HepG2 (cell line): ENCODE data around the gene ARL3. TPM values are rescaled to one million over a fixed set of nuclear protein-coding genes. Genes with fewer than 3 reads are reported as not detected.

Experiments
- ATAC-seq: fragments of 200-7000 bp; cut with Tn5 transposase; 3 replicates; pipeline ENCODE4 v1.9.1; 2020; ENCODE audit warnings: mild to moderate bottlenecking, moderate library complexity
- BruUV-seq: library from RNA; stranded (reverse); fragments of 400-500 nt; replicated peaks from 2 replicates; lab custom pipeline; 2021; lab: Mats Ljungman, UMichigan
- CTCF ChIA-PET: fragments of 300-600 bp; formaldehyde crosslinking; extraction: SDS; loops from one replicate; lab custom pipeline; 2021; ENCODE audit warnings: low total read pairs, inconsistent platforms, low intra/inter-chr PET ratio; lab: Yijun Ruan, JAX
- POLR2A ChIA-PET: fragments of 350-600 bp; sonication (Branson Sonifier 250); formaldehyde crosslinking; loops from one replicate; lab custom pipeline; 2020; ENCODE audit warnings: antibody characterized with exemption, inconsistent platforms; lab: Yijun Ruan, JAX
- DNase-seq: peaks from one replicate; pipeline ENCODE4 v3.0.0-alpha.2; 2015; ENCODE audit warnings: low spot score
- FAIRE-seq: peaks from 3 replicates; lab custom pipeline; 2011; peaks lifted over from hg19 to GRCh38; lab: Jason Lieb, UNC
- H2AFZ ChIP-seq: one replicate; pipeline ENCODE4 v1.6.1; 2011; ENCODE audit warnings: low read length, inconsistent platforms
- H3K27ac ChIP-seq: fragments of 300-600 bp; 3 replicates; pipeline ENCODE4 v1.8.0; 2011; ENCODE audit warnings: mixed run types, mild to moderate bottlenecking, mixed read lengths, low read length, inconsistent platforms; ENCODE audit not compliant: insufficient read depth; ENCODE audit errors: extremely low read length
- H3K27me3 ChIP-seq, 2 experiments: fragments of 200-600 bp in 1 of 2; 2 replicates in 1 of 2; 3 replicates in 1 of 2; pipeline versions ENCODE4 v1.6.0 to v1.8.0; 2011; ENCODE audit warnings: low read length in 2 of 2, mild to moderate bottlenecking in 2 of 2, moderate library complexity in 2 of 2, inconsistent platforms in 1 of 2; ENCODE audit not compliant: insufficient read depth in 2 of 2, control insufficient read depth in 1 of 2
- H3K36me3 ChIP-seq, 2 experiments: fragments of 200-600 bp in 1 of 2; replicated peaks in 1 of 2; 2 replicates in 1 of 2; 3 replicates in 1 of 2; pipeline versions ENCODE4 v1.5.1 to v1.8.0; 2011; ENCODE audit warnings: low read length in 2 of 2, inconsistent platforms in 1 of 2; ENCODE audit not compliant: insufficient read depth in 2 of 2, control insufficient read depth in 1 of 2
- H3K4me1 ChIP-seq: 2 replicates; pipeline ENCODE4 v1.5.1; 2012; ENCODE audit warnings: low read length, inconsistent platforms; ENCODE audit not compliant: insufficient read depth
- H3K4me2 ChIP-seq: 2 replicates; pipeline ENCODE4 v1.6.0; 2011; ENCODE audit warnings: low read depth, low read length, inconsistent platforms
- H3K4me3 ChIP-seq, 3 experiments: fragments of 200-600 bp in 1 of 3; sonication (generic), shearing (Covaris generic) in 1 of 3; replicated peaks in 1 of 3; 2 replicates each; pipeline ENCODE4 v1.5.1; 2011 to 2016; ENCODE audit warnings: low read length in 3 of 3, inconsistent platforms in 2 of 3, low read depth in 2 of 3, mild to moderate bottlenecking in 2 of 3, control low read depth in 1 of 3, mixed read lengths in 1 of 3; ENCODE audit not compliant: insufficient read depth in 1 of 3
- H3K79me2 ChIP-seq: one replicate; pipeline ENCODE4 v1.6.1; 2011; ENCODE audit warnings: low read length, inconsistent platforms; ENCODE audit not compliant: insufficient read depth
- H3K9ac ChIP-seq: 2 replicates; pipeline ENCODE4 v1.6.0; 2011; ENCODE audit warnings: mild to moderate bottlenecking, low read depth, low read length, inconsistent platforms; ENCODE audit not compliant: insufficient read depth
- H3K9me3 ChIP-seq: 2 replicates; pipeline ENCODE4 v1.5.1; 2012; ENCODE audit warnings: mild to moderate bottlenecking, low read length
- H4K20me1 ChIP-seq: 2 replicates; pipeline ENCODE4 v1.6.0; 2011; ENCODE audit warnings: inconsistent platforms, mild to moderate bottlenecking, low read length, moderate library complexity; ENCODE audit not compliant: insufficient read depth
- HCFC1 ChIP-seq: fragments of 150-350 bp; IDR thresholded peaks from 2 replicates; pipeline ENCODE4 v1.6.1; 2014; ENCODE audit warnings: low read depth, low read length
- KIAA2018 ChIP-seq: sonication (generic); formaldehyde crosslinking; IDR thresholded peaks from 2 replicates; pipeline ENCODE4 v1.5.0; 2020; ENCODE audit warnings: mild to moderate bottlenecking, missing genetic modification reagents, borderline replicate concordance
- MIXL1 ChIP-seq: IDR thresholded peaks from 2 replicates; pipeline ENCODE4 v1.6.1; 2016
- TAF1 ChIP-seq: sonication (generic); formaldehyde crosslinking; IDR thresholded peaks from 2 replicates; pipeline ENCODE4 v1.4.0; 2020; ENCODE audit warnings: missing genetic modification reagents
- U2AF2 ChIP-seq: fragments of 200-400 bp; formaldehyde crosslinking; IDR thresholded peaks from 2 replicates; pipeline ENCODE4 v1.6.1; 2017; ENCODE audit warnings: low read depth, mild to moderate bottlenecking, low read length
- ZBTB7A ChIP-seq: sonication (generic); formaldehyde crosslinking; IDR thresholded peaks from 2 replicates; pipeline ENCODE4 v1.8.0; 2022; ENCODE audit warnings: mild to moderate bottlenecking, missing genetic modification reagents
- ZNF264 ChIP-seq: sonication (generic); formaldehyde crosslinking; IDR thresholded peaks from 2 replicates; pipeline ENCODE4 v1.4.0; 2020; ENCODE audit warnings: missing genetic modification reagents
- ZNF546 ChIP-seq: sonication (generic); formaldehyde crosslinking; conservative IDR thresholded peaks from 2 replicates; pipeline ENCODE4 v1.8.1; 2023; ENCODE audit warnings: mild to moderate bottlenecking, missing genetic modification reagents
- ZNF576 ChIP-seq: sonication (generic); formaldehyde crosslinking; IDR thresholded peaks from 2 replicates; pipeline ENCODE4 v1.4.0; 2020; ENCODE audit warnings: mild to moderate bottlenecking, missing genetic modification reagents
- ZNF768 ChIP-seq: sonication (generic); formaldehyde crosslinking; IDR thresholded peaks from 2 replicates; pipeline ENCODE4 v1.4.0; 2020; ENCODE audit warnings: missing genetic modification reagents
- ZNF83 ChIP-seq: sonication (generic); formaldehyde crosslinking; IDR thresholded peaks from 2 replicates; pipeline ENCODE4 v1.4.0; 2020; ENCODE audit warnings: missing genetic modification reagents, mild to moderate bottlenecking, borderline replicate concordance
- WGBS: methylation state at CpG from one replicate; pipeline ENCODE4 v1.1.6; 2017; ENCODE audit warnings: low lambda C conversion rate; 5-methylcytosine and 5-hydroxymethylcytosine counted together
- in situ Hi-C: cut with HindIII; loops from 2 replicates; pipeline ENCODE4 v1.10.0; 2017; ENCODE audit warnings: low pct_unique_long_range_greater_than_20kb; ENCODE audit not compliant: extremely low pct_ligation_motif_present
- intact Hi-C: fragments of 100-400 bp; cut with micrococcal nuclease; formaldehyde crosslinking; loops from one replicate; pipeline ENCODE4 v1.10.0; 2022; ENCODE audit not compliant: unreplicated experiment
- polyA plus RNA-seq, 8 experiments: library from polyadenylated mRNA; depleted of rRNA in 3 of 8; stranded (reverse) in 7 of 8; unstranded in 1 of 8; fragments of >200 nt; fragmentation: Illumina TruSeq in 4 of 8; extraction: Trizol in 4 of 8; gene quantifications; 2 replicates each; pipeline versions ENCODE4 v1.2.1 to v1.2.3, GENCODE V29; 2011 to 2016; ENCODE audit warnings: low read depth in 4 of 8, missing spikeins in 1 of 8, mixed read lengths in 1 of 8; ENCODE audit not compliant: insufficient read depth in 1 of 8
- total RNA-seq, 5 experiments: library from RNA; depleted of rRNA; stranded (reverse); fragments of >200 nt; fragmentation: Illumina TruSeq; extraction: Trizol; gene quantifications; 2 replicates each; pipeline ENCODE4 v1.2.3, GENCODE V29; 2016; ENCODE audit warnings: low read depth in 1 of 5
- TF ChIP-seq, protein P1 (sequence below): sonication (generic); IDR thresholded peaks from 2 replicates; pipeline ENCODE4 v1.6.1; 2016; ENCODE audit warnings: low read depth, borderline replicate concordance
- TF ChIP-seq, protein P2 (sequence below): IDR thresholded peaks from 2 replicates; pipeline ENCODE4 v1.6.1; 2016; ENCODE audit warnings: missing compliant biosample characterization, missing genetic modification reagents, borderline replicate concordance

Gene ARL3
- total and polyA plus RNA-seq, 2 of the 13 experiments (the other 11 are each of a cell fraction or from before 2014, with no cell fraction given): 5.2 to 6.6 TPM

DNA sequence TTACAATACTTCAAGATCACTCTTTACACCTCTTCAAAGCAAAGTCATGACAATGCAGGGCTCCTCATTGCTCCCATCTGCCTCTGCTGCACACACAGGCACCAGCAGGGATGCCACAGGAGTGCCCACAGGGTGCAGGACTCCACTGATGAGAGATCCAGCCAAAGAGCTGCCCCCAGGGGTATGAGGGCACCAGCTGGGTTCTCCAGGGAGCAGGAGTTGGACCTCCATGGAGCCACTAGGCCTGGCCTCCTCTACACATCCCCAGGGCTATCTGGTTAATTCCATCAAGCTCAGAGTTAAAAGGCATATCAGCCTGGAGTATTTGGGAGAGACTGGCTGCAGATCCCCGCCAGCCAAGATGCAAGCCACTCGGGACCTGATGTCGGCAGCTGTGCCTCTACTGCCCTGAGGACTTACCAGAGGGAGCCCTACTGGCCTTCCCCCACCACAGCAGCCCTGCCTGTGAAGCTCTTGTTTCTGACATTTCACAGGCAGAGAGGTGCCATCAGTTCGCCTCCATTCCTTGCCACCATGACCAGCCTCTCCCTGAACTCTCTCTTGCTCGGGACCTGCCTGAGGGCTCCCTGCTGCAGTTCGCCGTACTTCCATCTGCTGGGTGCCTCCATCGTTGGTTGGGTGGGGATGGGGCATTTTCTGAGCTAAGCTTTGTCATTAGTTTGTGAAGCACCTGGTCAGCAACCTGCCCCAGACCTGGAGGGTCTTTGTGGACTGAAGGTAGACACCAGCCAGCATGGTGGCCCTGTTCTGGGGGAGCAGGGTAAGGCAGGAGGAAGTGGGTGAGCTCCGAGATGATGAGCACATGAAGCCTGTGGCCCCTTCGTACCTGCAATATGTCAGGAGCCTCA is 82.4 kb downstream of the ARL3 start:
- no peaks in the 10 kb centered on the region for H3K79me2 ChIP-seq
- 95% methylated on average over 10 of the region's 10 CpGs for WGBS
- DNase-seq: no peak
- no peak overlapping the region for H2AFZ ChIP-seq
- no peak overlapping the region for H3K4me2 ChIP-seq
- intact Hi-C loops (no loop called here), in situ Hi-C loops (no loop called here)
- BruUV-seq: no TSS peak
- no peak for FAIRE-seq
- no peaks in the 10 kb centered on the region for H3K27me3 ChIP-seq
- no peak overlapping the region for H3K27ac ChIP-seq
- ATAC-seq: no peak
- no peaks in the 10 kb centered on the region for H3K9me3 ChIP-seq
- no peaks in the 10 kb centered on the region; a peak in 2 of 5 replicates for H3K36me3 ChIP-seq
- H4K20me1 ChIP-seq: no peaks in the 10 kb centered on the region
- H3K4me3 ChIP-seq: no peak overlapping the region
- no peak overlapping the region for H3K9ac ChIP-seq
- ChIA-PET CTCF (no interaction called here), POLR2A (interaction anchor here (1.1 to 7.0 kb wide), 3 partner anchors 9 to 32 kb away, joined by 4 to 121 read pairs (median 72); partner anchors contain the start of gene TRIM8)
- H3K4me1 ChIP-seq: peaks cover 75% of the 10 kb centered on the region
- TF ChIP-seq ZNF768 (CRISPR knock-in tag): no peak
- no peak for TF ChIP-seq ZBTB7A
- no peak for TF ChIP-seq ZNF264 (CRISPR knock-in tag)
- TF ChIP-seq, protein P1, sequence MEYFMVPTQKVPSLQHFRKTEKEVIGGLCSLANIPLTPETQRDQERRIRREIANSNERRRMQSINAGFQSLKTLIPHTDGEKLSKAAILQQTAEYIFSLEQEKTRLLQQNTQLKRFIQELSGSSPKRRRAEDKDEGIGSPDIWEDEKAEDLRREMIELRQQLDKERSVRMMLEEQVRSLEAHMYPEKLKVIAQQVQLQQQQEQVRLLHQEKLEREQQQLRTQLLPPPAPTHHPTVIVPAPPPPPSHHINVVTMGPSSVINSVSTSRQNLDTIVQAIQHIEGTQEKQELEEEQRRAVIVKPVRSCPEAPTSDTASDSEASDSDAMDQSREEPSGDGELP: no peak
- no peak for TF ChIP-seq TAF1 (CRISPR knock-in tag)
- no peak for TF ChIP-seq ZNF576 (CRISPR knock-in tag)
- no peak for TF ChIP-seq ZNF546 (CRISPR knock-in tag)
- no peak for TF ChIP-seq U2AF2
- TF ChIP-seq KIAA2018 (CRISPR knock-in tag): no peak
- TF ChIP-seq, protein P2, sequence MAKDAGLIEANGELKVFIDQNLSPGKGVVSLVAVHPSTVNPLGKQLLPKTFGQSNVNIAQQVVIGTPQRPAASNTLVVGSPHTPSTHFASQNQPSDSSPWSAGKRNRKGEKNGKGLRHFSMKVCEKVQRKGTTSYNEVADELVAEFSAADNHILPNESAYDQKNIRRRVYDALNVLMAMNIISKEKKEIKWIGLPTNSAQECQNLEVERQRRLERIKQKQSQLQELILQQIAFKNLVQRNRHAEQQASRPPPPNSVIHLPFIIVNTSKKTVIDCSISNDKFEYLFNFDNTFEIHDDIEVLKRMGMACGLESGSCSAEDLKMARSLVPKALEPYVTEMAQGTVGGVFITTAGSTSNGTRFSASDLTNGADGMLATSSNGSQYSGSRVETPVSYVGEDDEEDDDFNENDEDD (CRISPR knock-in tag): no peak
- no peak for TF ChIP-seq MIXL1
- no peak for TF ChIP-seq ZNF83
- TF ChIP-seq HCFC1: no peak
